ENCODE data around the gene NSMF. TPM values are rescaled to one million over a fixed set of nuclear protein-coding genes. Genes with fewer than 3 reads are reported as not detected.

Gene NSMF
- total RNA-seq, 1 donor from 2014 or later = 13.2 TPM

- no peak for DNase-seq (ENCODE audit: low read depth in 2 of 2)
Observed at GRCh38 chr9:137432687-137433348, 26.3 kb downstream of the NSMF start.

- DNase-seq (ENCODE audit: low read depth in 2 of 2) = no peak
Observed at GRCh38 chr9:137431416-137431931, 27.7 kb downstream of the NSMF start.

GRCh38 chr9:137430723-137431415, 28.3 kb downstream of the NSMF start:
- no peak for DNase-seq (ENCODE audit: low read depth in 2 of 2)

GRCh38 chr9:137429974-137430722, 29.0 kb downstream of the NSMF start:
- DNase-seq (ENCODE audit: low read depth in 2 of 2) = no peak

GRCh38 chr9:137429546-137429890, 29.6 kb downstream of the NSMF start:
- no peak for DNase-seq (ENCODE audit: low read depth in 2 of 2)

- no peak for DNase-seq (ENCODE audit: low read depth in 2 of 2)
Observed at GRCh38 chr9:137428841-137429545, 30.1 kb downstream of the NSMF start.

- no peak for DNase-seq (ENCODE audit: low read depth in 2 of 2)
Observed at GRCh38 chr9:137428311-137428630, 30.9 kb downstream of the NSMF start.

- no peak for DNase-seq (ENCODE audit: low read depth in 2 of 2)
Observed at GRCh38 chr9:137427454-137428310, 31.5 kb downstream of the NSMF start.

- DNase-seq (ENCODE audit: low read depth in 2 of 2) = no peak
Observed at GRCh38 chr9:137426018-137426681, 33.0 kb downstream of the NSMF start.

GRCh38 chr9:137423514-137424291, 35.4 kb downstream of the NSMF start:
- DNase-seq (ENCODE audit: low read depth in 2 of 2) = peak in 1 of 2 donors; percentile 29

GRCh38 chr9:137422604-137423513, 36.3 kb downstream of the NSMF start, which contains the start of the genes EXD3 and NOXA1:
Gene EXD3 (minus strand): TSS chr9:137423162. CDS start chr9:137395357, 27,805 bp downstream.
Gene NOXA1 (plus strand): TSS chr9:137423393. CDS start chr9:137423530, 137 bp downstream.
- peak; percentile 83 to 92 for DNase-seq (ENCODE audit: low read depth in 2 of 2)

- DNase-seq (ENCODE audit: low read depth in 2 of 2) = peak in 1 of 2 donors; percentile 24
Observed at GRCh38 chr9:137421838-137422603, 37.1 kb downstream of the NSMF start.

- peak in 1 of 2 donors; percentile 56 for DNase-seq (ENCODE audit: low read depth in 2 of 2)
Observed at GRCh38 chr9:137417161-137418021, 41.7 kb downstream of the NSMF start.

GRCh38 chr9:137416563-137417151, 42.5 kb downstream of the NSMF start:
- no peak for DNase-seq (ENCODE audit: low read depth in 2 of 2)

GRCh38 chr9:137416006-137416562, 43.0 kb downstream of the NSMF start:
- DNase-seq (ENCODE audit: low read depth in 2 of 2) = no peak

GRCh38 chr9:137415451-137415850, 43.7 kb downstream of the NSMF start:
- no peak for DNase-seq (ENCODE audit: low read depth in 2 of 2)

Measured in dermis microvascular lymphatic vessel endothelial cell (primary cell).